Measurements from ENCODE around the gene TCERG1L.

GRCh38 chr10:131096031-131096430, 215.5 kb downstream of the TCERG1L start:
- TF ChIP-seq CTCF (IDR thresholded peaks at IDR 0.05) (no peak), POLR2A (IDR thresholded peaks at IDR 0.05) (no peak)
